BJ (cell line): Measurements from ENCODE around the gene DIPK1B. TPM values are rescaled to one million over a fixed set of nuclear protein-coding genes. Genes with fewer than 3 reads are reported as not detected.
"Not testable (repeated sequence)": the region's sequence is repeated elsewhere in the genome, so short reads cannot be mapped to it uniquely, and the experiment has no call there.

ENCODE experiments used
- CTCF ChIA-PET: fragments of 350-600 bp; formaldehyde crosslinking; extraction: SDS; loops from one replicate; lab custom pipeline; 2021; ENCODE audit warnings: antibody characterized with exemption, inconsistent platforms; lab: Yijun Ruan, JAX
- POLR2A ChIA-PET: fragments of 300-600 bp; sonication (Branson Sonifier 250); formaldehyde crosslinking; extraction: SDS; loops from one replicate; lab custom pipeline; 2021; ENCODE audit warnings: antibody characterized with exemption; lab: Charles Lee
- DNase-seq: peaks from one replicate; pipeline ENCODE4 v3.0.0-alpha.2; 2011; ENCODE audit warnings: low read depth
- H3K27me3 ChIP-seq: 2 replicates; pipeline ENCODE4 v1.6.0; 2011; ENCODE audit warnings: low read length; ENCODE audit not compliant: control insufficient read depth, insufficient read depth
- H3K36me3 ChIP-seq: 2 replicates; pipeline ENCODE4 v1.5.1; 2011; ENCODE audit warnings: low read length; ENCODE audit not compliant: control insufficient read depth, insufficient read depth
- H3K4me3 ChIP-seq: 2 replicates; pipeline ENCODE4 v1.5.1; 2011; ENCODE audit warnings: low read depth, mild to moderate bottlenecking, control low read depth, low read length
- CTCF ChIP-seq: IDR thresholded peaks from 2 replicates; pipeline ENCODE4 v1.5.1; 2011; ENCODE audit warnings: low read depth, mild to moderate bottlenecking, control low read depth, inconsistent platforms, low read length, moderate library complexity; ENCODE audit not compliant: insufficient read depth
- polyA plus RNA-seq: library from polyadenylated mRNA; depleted of rRNA; stranded (reverse); fragments of >200 nt; gene quantifications from 2 replicates; pipeline ENCODE4 v1.2.3, GENCODE V29; 2011

DIPK1B gene
- polyA plus RNA-seq, 1 experiment = 0.42 TPM

DNA sequence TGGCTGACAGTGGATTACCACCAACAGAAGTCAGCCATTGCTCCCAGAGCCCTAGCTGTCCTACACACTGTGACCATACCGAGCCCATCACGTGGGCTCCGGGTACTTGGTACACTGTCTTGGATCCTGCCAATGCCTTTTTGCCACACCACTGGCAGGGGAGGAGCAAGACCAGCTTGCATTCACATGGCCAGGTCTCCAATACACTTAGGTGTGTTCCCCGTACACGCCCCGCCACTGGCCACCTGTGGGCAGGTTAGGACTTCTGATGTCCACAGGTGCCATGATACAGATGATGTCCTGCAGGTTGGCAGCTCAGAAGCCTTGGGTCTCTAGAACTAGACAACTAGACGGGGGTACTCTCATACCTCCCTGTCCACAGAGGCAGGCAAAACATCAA is 5.4 kb upstream of the DIPK1B start:
- TF ChIP-seq CTCF = no peak
- POLR2A ChIA-PET = no interaction called here
- H3K4me3 ChIP-seq = no peak overlapping the region
- H3K36me3 ChIP-seq = no peaks in the 10 kb centered on the region
- CTCF ChIA-PET = interaction anchor here (0.6 kb wide), 1 partner anchor 63 kb away, joined by 5 read pairs; no protein-coding TSS in a partner anchor
- no peak for DNase-seq
- no peaks in the 10 kb centered on the region; the same call in 1 of the 2 replicates for H3K27me3 ChIP-seq

GRCh38 chr9:136707849-136708517 is 4.4 kb upstream of the DIPK1B start:
- no peak for DNase-seq
- CTCF ChIA-PET = interaction anchor here (0.7 kb wide), 2 partner anchors 36 to 218 kb away, joined by 3 to 5 read pairs; no protein-coding TSS in a partner anchor
- POLR2A ChIA-PET = no interaction called here

DNA sequence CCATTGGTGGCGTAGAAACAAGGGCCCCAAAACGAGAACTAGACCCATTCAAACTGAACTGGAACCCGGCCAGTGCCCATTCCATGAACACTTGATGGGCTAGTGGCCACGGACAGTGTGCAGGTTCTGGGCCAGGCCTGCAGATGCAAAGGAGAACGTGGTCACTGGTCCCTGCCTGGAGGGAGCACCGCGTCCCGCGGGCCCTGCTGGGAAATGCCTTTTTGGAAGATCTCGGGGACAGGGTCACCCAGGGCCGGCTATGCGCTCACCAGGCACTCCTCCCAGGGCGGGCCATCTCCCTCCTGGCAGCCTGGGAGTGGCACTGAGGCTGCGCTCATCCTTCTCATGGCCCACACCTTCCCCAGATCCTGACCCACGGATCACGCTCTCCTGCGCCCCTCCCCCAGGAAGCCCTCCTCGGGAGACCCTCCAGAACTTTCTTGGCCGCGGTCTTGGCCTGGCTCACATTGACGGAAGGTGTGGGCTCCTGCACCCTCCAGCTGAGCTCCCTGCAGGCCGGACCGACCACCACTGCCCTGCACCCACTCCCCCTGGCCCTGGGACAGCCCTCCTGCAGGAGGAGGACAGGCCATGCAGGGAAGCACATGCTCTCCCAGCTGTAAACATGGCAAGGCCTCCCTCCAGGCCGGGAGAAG is 2.8 kb upstream of the DIPK1B start:
- no peaks in the 10 kb centered on the region for H3K36me3 ChIP-seq
- DNase-seq = no peak
- H3K27me3 ChIP-seq = peaks cover 4% of the 10 kb centered on the region; the same call in 1 of the 2 replicates
- POLR2A ChIA-PET = no interaction called here
- no peak overlapping the region for H3K4me3 ChIP-seq
- CTCF ChIA-PET = no interaction called here
- no peak for TF ChIP-seq CTCF

More at GRCh38 chr9:136707849-136708517, 4.4 kb upstream of the DIPK1B start:
- no peak for TF ChIP-seq CTCF
- no peak overlapping the region for H3K4me3 ChIP-seq
- no peaks in the 10 kb centered on the region; the same call in 1 of the 2 replicates for H3K27me3 ChIP-seq
- H3K36me3 ChIP-seq = no peaks in the 10 kb centered on the region

DNA sequence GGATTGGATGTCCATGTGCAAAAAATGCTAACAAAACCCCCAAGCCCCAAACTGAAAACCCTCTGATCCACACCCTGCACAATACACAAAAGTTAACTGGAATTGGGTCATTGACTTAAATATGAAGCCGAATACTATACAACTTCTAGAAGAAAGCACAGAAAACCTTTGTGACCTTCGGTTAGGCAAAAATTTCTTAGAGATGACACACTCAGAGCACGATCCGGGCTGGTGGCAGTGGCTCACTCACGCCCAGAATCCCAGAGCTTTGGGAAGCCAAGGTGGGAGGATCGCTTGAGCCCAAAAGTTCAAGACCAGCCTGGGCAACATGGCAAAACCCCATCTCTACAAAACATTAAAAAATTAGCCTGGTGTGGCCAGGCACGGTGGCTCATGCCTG is 1.8 kb upstream of the DIPK1B start:
- POLR2A ChIA-PET = no interaction called here
- DNase-seq = no peak
- CTCF ChIA-PET = no interaction called here

GRCh38 chr9:136711219-136711648 is 1.1 kb upstream of the DIPK1B start:
- H3K27me3 ChIP-seq, POLR2A ChIA-PET, CTCF ChIA-PET, H3K36me3 ChIP-seq, DNase-seq, H3K4me3 ChIP-seq: not testable (repeated sequence)

More for the DNA sequence above, 1.8 kb upstream of the DIPK1B start:
- H3K36me3 ChIP-seq = no peaks in the 10 kb centered on the region
- peaks cover 4% of the 10 kb centered on the region; the same call in 1 of the 2 replicates for H3K27me3 ChIP-seq
- no peak for TF ChIP-seq CTCF
- no peak overlapping the region for H3K4me3 ChIP-seq
